Measurements from ENCODE around the gene ATG12.

The ATG12 gene

GRCh38 chr5:115847290-115847689, 5.9 kb upstream of the ATG12 start:
- Histone ChIP-seq H4K20me1 (ENCODE audit: insufficient read depth, low read length) (peaks cover 74% of the 10 kb centered on the region), H3K27ac (ENCODE audit: low read length) (no peak overlapping the region), H3K4me1 (ENCODE audit: low read length) (peaks cover 35% of the 10 kb centered on the region), H3K4me3 (ENCODE audit: low read length) (no peak overlapping the region), H3K79me2 (ENCODE audit: low read length) (peaks cover 75% of the 10 kb centered on the region), H2AFZ (ENCODE audit: low read depth, low read length) (no peak overlapping the region), H3K9me3 (ENCODE audit: insufficient read depth, low read length) (no peaks in the 10 kb centered on the region), H3K9ac (ENCODE audit: low read length) (no peak overlapping the region), H3K36me3 (replicated peaks; ENCODE audit: low read depth, low read length) (no peaks in the 10 kb centered on the region), H3K4me2 (ENCODE audit: low read length) (no peak overlapping the region), H3K27me3 (ENCODE audit: low read depth, low read length) (no peaks in the 10 kb centered on the region)
- no peak for TF ChIP-seq EZH2phosphoT487 (IDR thresholded peaks at IDR 0.05; ENCODE audit: low read depth)
- TF ChIP-seq, protein P1, sequence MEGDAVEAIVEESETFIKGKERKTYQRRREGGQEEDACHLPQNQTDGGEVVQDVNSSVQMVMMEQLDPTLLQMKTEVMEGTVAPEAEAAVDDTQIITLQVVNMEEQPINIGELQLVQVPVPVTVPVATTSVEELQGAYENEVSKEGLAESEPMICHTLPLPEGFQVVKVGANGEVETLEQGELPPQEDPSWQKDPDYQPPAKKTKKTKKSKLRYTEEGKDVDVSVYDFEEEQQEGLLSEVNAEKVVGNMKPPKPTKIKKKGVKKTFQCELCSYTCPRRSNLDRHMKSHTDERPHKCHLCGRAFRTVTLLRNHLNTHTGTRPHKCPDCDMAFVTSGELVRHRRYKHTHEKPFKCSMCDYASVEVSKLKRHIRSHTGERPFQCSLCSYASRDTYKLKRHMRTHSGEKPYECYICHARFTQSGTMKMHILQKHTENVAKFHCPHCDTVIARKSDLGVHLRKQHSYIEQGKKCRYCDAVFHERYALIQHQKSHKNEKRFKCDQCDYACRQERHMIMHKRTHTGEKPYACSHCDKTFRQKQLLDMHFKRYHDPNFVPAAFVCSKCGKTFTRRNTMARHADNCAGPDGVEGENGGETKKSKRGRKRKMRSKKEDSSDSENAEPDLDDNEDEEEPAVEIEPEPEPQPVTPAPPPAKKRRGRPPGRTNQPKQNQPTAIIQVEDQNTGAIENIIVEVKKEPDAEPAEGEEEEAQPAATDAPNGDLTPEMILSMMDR (IDR thresholded peaks at IDR 0.05; ENCODE audit: low read depth, low read length): no peak

DNA sequence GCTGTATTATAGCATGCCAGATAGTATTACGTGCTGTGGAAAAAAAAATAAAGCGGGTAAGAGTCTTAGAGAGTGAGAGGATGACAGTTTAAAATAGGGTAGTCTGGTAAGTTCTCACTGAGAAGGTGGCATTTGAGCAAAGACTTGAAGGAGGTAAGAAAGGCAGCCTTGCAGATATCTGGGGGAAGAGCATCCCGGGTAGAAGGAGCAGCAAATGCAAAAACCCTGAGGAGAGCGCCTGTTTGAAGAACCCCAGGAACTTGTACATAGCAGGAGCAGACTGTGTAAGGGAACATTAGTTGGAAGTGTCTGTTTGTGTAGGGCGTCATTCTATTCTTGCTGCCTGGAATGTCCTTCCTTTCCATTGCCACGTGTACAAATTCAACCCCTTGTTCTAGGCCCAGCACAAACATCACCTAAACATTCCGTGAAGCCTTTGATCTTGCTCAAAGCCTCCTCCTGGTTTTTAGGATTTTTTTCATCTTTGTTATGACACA, 3.0 kb upstream of the ATG12 start:
- Histone ChIP-seq H3K27me3 (ENCODE audit: low read depth, low read length) (no peaks in the 10 kb centered on the region), H3K27ac (ENCODE audit: low read length) (no peak overlapping the region), H2AFZ (ENCODE audit: low read depth, low read length) (no peak overlapping the region), H3K4me2 (ENCODE audit: low read length) (no peak overlapping the region), H3K4me1 (ENCODE audit: low read length) (peaks cover 45% of the 10 kb centered on the region), H4K20me1 (ENCODE audit: insufficient read depth, low read length) (peaks cover 56% of the 10 kb centered on the region), H3K9ac (ENCODE audit: low read length) (no peak overlapping the region), H3K36me3 (replicated peaks; ENCODE audit: low read depth, low read length) (no peaks in the 10 kb centered on the region), H3K4me3 (ENCODE audit: low read length) (no peak overlapping the region), H3K9me3 (ENCODE audit: insufficient read depth, low read length) (no peaks in the 10 kb centered on the region), H3K79me2 (ENCODE audit: low read length) (peaks cover 76% of the 10 kb centered on the region)
- TF ChIP-seq, protein P1 (IDR thresholded peaks at IDR 0.05; ENCODE audit: low read depth, low read length): no peak
- TF ChIP-seq EZH2phosphoT487 (IDR thresholded peaks at IDR 0.05; ENCODE audit: low read depth): no peak

DNA sequence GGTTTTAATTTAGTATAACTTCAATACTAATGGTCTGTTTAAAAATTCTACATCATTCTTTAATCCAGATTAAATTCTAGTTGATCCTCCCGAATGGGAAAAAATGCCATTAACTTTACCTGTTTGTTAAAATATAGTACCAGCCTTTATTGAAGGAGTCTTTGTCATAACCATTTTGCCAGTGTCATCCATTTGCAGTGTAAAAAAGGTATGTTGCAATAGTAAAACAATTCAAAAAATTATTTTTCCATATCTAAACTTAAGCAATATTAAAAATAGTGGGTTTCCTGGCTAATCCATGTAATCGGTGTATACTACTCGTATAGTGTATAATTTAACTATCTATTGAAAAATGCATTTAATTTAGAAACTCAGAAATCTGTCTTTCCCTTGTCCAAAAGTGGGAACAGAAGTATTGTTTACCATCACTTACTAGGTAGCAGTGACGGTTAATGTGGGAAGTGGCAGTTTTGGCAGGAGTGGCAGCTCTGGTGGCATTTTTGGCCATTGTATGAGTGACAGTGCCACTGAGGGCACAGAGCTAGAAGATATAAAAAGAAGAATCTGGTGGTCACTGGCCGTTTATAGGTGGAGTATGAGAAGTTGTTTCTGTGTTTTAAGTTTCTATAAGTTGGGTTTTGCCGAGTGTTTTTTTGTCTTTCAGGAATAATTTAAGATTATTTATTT, 2.2 kb upstream of the ATG12 start:
- Histone ChIP-seq H3K9ac (ENCODE audit: low read length) (0 out of 2 replicates have a peak overlapping the region, but pooled peaks have one; percentile 63), H4K20me1 (ENCODE audit: insufficient read depth, low read length) (peaks cover 55% of the 10 kb centered on the region), H3K36me3 (replicated peaks; ENCODE audit: low read depth, low read length) (no peaks in the 10 kb centered on the region), H3K79me2 (ENCODE audit: low read length) (peaks cover 76% of the 10 kb centered on the region), H2AFZ (ENCODE audit: low read depth, low read length) (no peak overlapping the region), H3K27me3 (ENCODE audit: low read depth, low read length) (no peaks in the 10 kb centered on the region), H3K9me3 (ENCODE audit: insufficient read depth, low read length) (no peaks in the 10 kb centered on the region), H3K4me3 (ENCODE audit: low read length) (peak overlapping the region; percentile 95), H3K27ac (ENCODE audit: low read length) (no peak overlapping the region), H3K4me2 (ENCODE audit: low read length) (peak overlapping the region; percentile 87), H3K4me1 (ENCODE audit: low read length) (peaks cover 51% of the 10 kb centered on the region)
- no peak for TF ChIP-seq EZH2phosphoT487 (IDR thresholded peaks at IDR 0.05; ENCODE audit: low read depth)
- TF ChIP-seq, protein P1 (IDR thresholded peaks at IDR 0.05; ENCODE audit: low read depth, low read length): no peak

DNA sequence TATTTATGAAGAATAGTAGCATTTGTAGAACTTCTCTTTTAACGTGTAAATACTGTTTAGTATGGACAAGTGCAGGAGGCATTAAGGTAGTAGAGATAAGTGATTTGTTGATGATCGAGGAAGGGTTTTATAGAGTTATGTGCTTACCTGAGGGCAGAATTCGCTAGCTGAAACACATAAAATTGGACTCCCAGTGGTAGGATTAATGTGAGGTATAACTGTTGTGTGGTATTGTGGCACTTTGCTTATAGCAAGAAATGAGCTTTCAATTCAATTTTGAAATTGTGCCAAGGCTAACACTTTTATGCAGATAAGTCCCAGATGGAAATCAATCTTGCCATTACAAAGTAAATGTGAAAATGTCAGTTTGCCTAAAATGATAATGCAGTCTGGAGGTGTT, 1.6 kb upstream of the ATG12 start:
- TF ChIP-seq EZH2phosphoT487 (IDR thresholded peaks at IDR 0.05; ENCODE audit: low read depth): no peak
- TF ChIP-seq, protein P1 (IDR thresholded peaks at IDR 0.05; ENCODE audit: low read depth, low read length): no peak
- H2AFZ ChIP-seq (ENCODE audit: low read depth, low read length): no peak overlapping the region
- peaks cover 76% of the 10 kb centered on the region for H3K79me2 ChIP-seq (ENCODE audit: low read length)
- H3K4me2 ChIP-seq (ENCODE audit: low read length): peak overlapping the region; percentile 87
- H3K4me1 ChIP-seq (ENCODE audit: low read length): peaks cover 50% of the 10 kb centered on the region
- peak overlapping the region; percentile 95 for H3K4me3 ChIP-seq (ENCODE audit: low read length)
- H3K9ac ChIP-seq (ENCODE audit: low read length): peak overlapping the region; percentile 63
- H3K36me3 ChIP-seq (replicated peaks; ENCODE audit: low read depth, low read length): peaks cover 3% of the 10 kb centered on the region
- no peaks in the 10 kb centered on the region for H3K27me3 ChIP-seq (ENCODE audit: low read depth, low read length)
- H3K9me3 ChIP-seq (ENCODE audit: insufficient read depth, low read length): no peaks in the 10 kb centered on the region
- peaks cover 55% of the 10 kb centered on the region for H4K20me1 ChIP-seq (ENCODE audit: insufficient read depth, low read length)
- H3K27ac ChIP-seq (ENCODE audit: low read length): no peak overlapping the region

Data from OCI-LY3 (cell line).